ENCODE data around the gene ZNF764.
"Not testable (repeated sequence)": the region's sequence is repeated elsewhere in the genome, so short reads cannot be mapped to it uniquely, and the experiment has no call there.

The ZNF764 gene

GRCh38 chr16:30539000-30539964 lies 18.9 kb downstream of the ZNF764 start:
- no peak for TF ChIP-seq CTCF (IDR thresholded peaks at IDR 0.05; ENCODE audit: low read depth, low read length)

GRCh38 chr16:30536391-30537024 lies 21.7 kb downstream of the ZNF764 start:
- DNase-seq (ENCODE audit: low read depth, low spot score); H3K4me3 ChIP-seq (ENCODE audit: low read depth, low read length); in situ Hi-C loops (cut with HindIII; ENCODE audit: low sequenced_read_pairs): not testable (repeated sequence)

More at GRCh38 chr16:30539000-30539964, 18.9 kb downstream of the ZNF764 start:
- DNase-seq (ENCODE audit: low read depth, low spot score) = no peak
- no peak overlapping the region for H3K4me3 ChIP-seq (ENCODE audit: low read depth, low read length)
- in situ Hi-C loops (cut with HindIII; ENCODE audit: low sequenced_read_pairs) = no loop called here

GRCh38 chr16:30535777-30536190 lies 22.4 kb downstream of the ZNF764 start:
- in situ Hi-C loops (cut with HindIII; ENCODE audit: low sequenced_read_pairs) = no loop called here
- DNase-seq (ENCODE audit: low read depth, low spot score) = peak; percentile 64
- peak; percentile 78 for TF ChIP-seq CTCF (IDR thresholded peaks at IDR 0.05; ENCODE audit: low read depth, low read length)

GRCh38 chr16:30535106-30535776 lies 22.9 kb downstream of the ZNF764 start:
- in situ Hi-C loops (cut with HindIII; ENCODE audit: low sequenced_read_pairs) = no loop called here
- peak overlapping the region; percentile 73 for H3K4me3 ChIP-seq (ENCODE audit: low read depth, low read length)
- TF ChIP-seq CTCF (IDR thresholded peaks at IDR 0.05; ENCODE audit: low read depth, low read length) = no peak
- DNase-seq (ENCODE audit: low read depth, low spot score) = no peak

More at GRCh38 chr16:30535777-30536190, 22.4 kb downstream of the ZNF764 start:
- H3K4me3 ChIP-seq (ENCODE audit: low read depth, low read length) = peak overlapping the region; percentile 73

GRCh38 chr16:30534368-30535105 lies 23.6 kb downstream of the ZNF764 start, which contains the start of gene ZNF747:
ZNF747 (minus strand) TSS chr16:30534858; CDS start chr16:30534679, 179 bp downstream.
- peak within 1 kb of the TSS; percentile 73 for H3K4me3 ChIP-seq (ENCODE audit: low read depth, low read length)
- TF ChIP-seq CTCF (IDR thresholded peaks at IDR 0.05; ENCODE audit: low read depth, low read length) = no peak
- DNase-seq (ENCODE audit: low read depth, low spot score) = peak; percentile 83
- in situ Hi-C loops (cut with HindIII; ENCODE audit: low sequenced_read_pairs) = no loop called here

- in situ Hi-C loops (cut with HindIII; ENCODE audit: low sequenced_read_pairs) = no loop called here
- DNase-seq (ENCODE audit: low read depth, low spot score) = no peak
- H3K4me3 ChIP-seq (ENCODE audit: low read depth, low read length) = peak overlapping the region; percentile 73
- TF ChIP-seq CTCF (IDR thresholded peaks at IDR 0.05; ENCODE audit: low read depth, low read length) = no peak
Observed at GRCh38 chr16:30533748-30534367, 24.3 kb downstream of the ZNF764 start.

Measured in astrocyte of the spinal cord (primary cell).